HUES48 (cell line): ENCODE data around the gene HEG1.

Source experiments
- H3K27ac ChIP-seq: one replicate; pipeline ENCODE4 v1.7.0; 2013; ENCODE audit warnings: low read depth, low read length, inconsistent platforms
- H3K27me3 ChIP-seq: 2 replicates; pipeline ENCODE4 v1.6.1; 2013; ENCODE audit warnings: mild to moderate bottlenecking, low read length; ENCODE audit not compliant: control insufficient read depth, insufficient read depth
- H3K36me3 ChIP-seq: 2 replicates; pipeline ENCODE4 v1.6.1; 2013; ENCODE audit warnings: low read length; ENCODE audit not compliant: control insufficient read depth, insufficient read depth
- H3K4me1 ChIP-seq: 2 replicates; pipeline ENCODE4 v1.6.1; 2013; ENCODE audit warnings: mild to moderate bottlenecking, low read length; ENCODE audit not compliant: control insufficient read depth, insufficient read depth
- H3K4me3 ChIP-seq: 2 replicates; pipeline ENCODE4 v1.5.1; 2013; ENCODE audit warnings: mild to moderate bottlenecking, low read depth, low read length
- H3K9ac ChIP-seq: 2 replicates; pipeline ENCODE4 v1.6.1; 2013; ENCODE audit warnings: mild to moderate bottlenecking, low read depth, low read length, moderate library complexity
- H3K9me3 ChIP-seq: 2 replicates; pipeline ENCODE4 v1.6.1; 2013; ENCODE audit warnings: low read length; ENCODE audit not compliant: control insufficient read depth, insufficient read depth

The HEG1 gene

DNA sequence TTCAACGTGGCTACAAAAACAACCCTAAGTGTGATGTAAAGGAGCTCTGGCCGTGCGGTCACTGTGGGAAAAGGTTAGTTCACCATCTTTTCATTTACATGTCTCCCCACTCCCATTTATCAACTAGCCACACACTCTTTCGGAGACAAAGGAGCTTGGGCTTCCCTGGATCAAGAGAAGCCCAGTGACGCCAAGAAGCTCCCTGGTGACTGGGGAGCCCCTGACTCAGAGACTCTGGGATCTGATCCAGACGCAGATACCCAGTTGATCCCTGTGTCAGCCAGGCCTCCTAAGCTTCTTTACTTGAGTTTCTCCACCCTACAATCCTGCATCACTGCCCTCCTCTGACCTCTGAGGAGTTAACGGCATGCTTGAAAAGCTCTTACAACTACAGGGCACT lies 43.9 kb downstream of the HEG1 start:
- Histone ChIP-seq H3K9ac (no peak overlapping the region), H3K4me1 (no peaks in the 10 kb centered on the region), H3K27me3 (no peaks in the 10 kb centered on the region), H3K9me3 (no peaks in the 10 kb centered on the region), H3K4me3 (no peak overlapping the region), H3K36me3 (peaks cover 64% of the 10 kb centered on the region), H3K27ac (no peak overlapping the region)

DNA sequence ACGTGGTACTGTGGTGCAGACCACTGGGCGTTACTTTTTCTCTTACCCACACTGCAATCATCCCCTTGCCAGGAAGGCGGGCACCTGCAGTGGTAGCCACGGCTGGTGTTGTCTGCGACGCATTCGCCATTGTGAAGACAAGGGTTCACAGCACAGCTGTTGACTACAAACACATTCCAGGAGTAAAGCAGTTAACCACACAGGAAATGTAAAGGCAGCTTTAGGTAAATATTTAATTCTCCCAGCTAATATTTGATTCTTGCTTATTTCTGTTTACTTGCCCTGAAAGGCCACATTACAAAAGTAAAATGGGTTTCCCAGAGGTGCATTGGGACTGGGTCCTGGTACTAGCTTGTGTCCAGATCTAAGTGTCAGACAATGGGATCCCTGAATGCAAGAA lies 45.4 kb downstream of the HEG1 start:
- no peak overlapping the region for H3K27ac ChIP-seq

DNA sequence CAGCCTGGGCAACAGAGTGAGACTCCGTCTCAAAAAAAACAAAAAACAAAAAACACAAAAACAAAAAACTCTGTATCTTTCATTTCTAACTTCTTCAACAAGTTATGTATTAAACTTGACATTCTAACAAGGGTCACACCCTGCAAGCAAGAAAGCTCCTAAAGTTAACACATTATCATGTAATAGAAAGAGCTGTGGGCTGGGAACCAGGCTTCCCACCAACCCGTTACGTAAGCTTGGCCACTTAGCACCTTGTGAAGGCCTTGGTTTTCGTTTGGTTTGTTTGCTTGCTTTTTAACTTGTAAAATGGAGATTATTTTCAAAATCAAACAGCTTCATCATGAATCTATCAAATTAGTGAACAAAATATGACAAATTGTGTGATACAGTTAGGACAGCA lies 47.0 kb downstream of the HEG1 start:
- Histone ChIP-seq H3K9ac (no peak overlapping the region), H3K36me3 (peaks cover 69% of the 10 kb centered on the region), H3K4me3 (no peak overlapping the region), H3K4me1 (peaks cover 4% of the 10 kb centered on the region; the same call in 1 of the 2 replicates), H3K27ac (no peak overlapping the region), H3K9me3 (no peaks in the 10 kb centered on the region), H3K27me3 (no peaks in the 10 kb centered on the region)

More for the DNA sequence above, 45.4 kb downstream of the HEG1 start:
- Histone ChIP-seq H3K27me3 (no peaks in the 10 kb centered on the region), H3K4me3 (no peak overlapping the region), H3K4me1 (peaks cover 4% of the 10 kb centered on the region; the same call in 1 of the 2 replicates), H3K9ac (no peak overlapping the region), H3K36me3 (peaks cover 65% of the 10 kb centered on the region), H3K9me3 (no peaks in the 10 kb centered on the region)

DNA sequence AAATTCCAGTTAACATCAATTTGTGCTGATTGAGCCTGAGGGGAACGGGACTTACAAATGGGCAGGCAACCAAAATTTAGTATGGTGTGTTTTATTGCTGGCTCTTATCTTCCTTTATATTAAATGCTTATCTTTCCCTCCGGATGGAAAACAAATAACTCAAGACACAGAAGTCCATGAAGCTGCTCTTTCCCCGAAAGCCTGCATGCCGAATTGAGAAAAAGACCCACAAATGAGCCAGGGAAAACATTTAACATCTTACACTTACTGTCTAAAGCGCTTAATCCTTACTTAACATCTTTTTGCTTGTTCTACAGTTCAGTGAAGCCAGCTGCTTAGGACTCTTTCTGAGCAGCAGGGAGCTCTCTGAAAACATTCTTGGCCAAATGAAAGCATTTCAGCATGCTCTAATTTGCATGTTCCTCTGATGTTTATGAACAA lies 49.5 kb downstream of the HEG1 start:
- H3K4me3 ChIP-seq: no peak overlapping the region
- H3K9me3 ChIP-seq: no peaks in the 10 kb centered on the region
- peak overlapping the region; percentile 6 for H3K27ac ChIP-seq
- H3K27me3 ChIP-seq: no peaks in the 10 kb centered on the region
- peaks cover 66% of the 10 kb centered on the region for H3K36me3 ChIP-seq
- H3K9ac ChIP-seq: no peak overlapping the region
- peaks cover 4% of the 10 kb centered on the region; the same call in 1 of the 2 replicates for H3K4me1 ChIP-seq

- no peak overlapping the region for H3K9ac ChIP-seq
- H3K27ac ChIP-seq: no peak overlapping the region
- H3K9me3 ChIP-seq: no peaks in the 10 kb centered on the region
- H3K4me1 ChIP-seq: peaks cover 6% of the 10 kb centered on the region
- H3K36me3 ChIP-seq: peaks cover 70% of the 10 kb centered on the region
- no peaks in the 10 kb centered on the region for H3K27me3 ChIP-seq
- no peak overlapping the region for H3K4me3 ChIP-seq
Observed at GRCh38 chr3:125005676-125006075, 50.1 kb downstream of the HEG1 start.

- Histone ChIP-seq H3K36me3 (peaks cover 66% of the 10 kb centered on the region), H3K27ac (no peak overlapping the region), H3K9me3 (no peaks in the 10 kb centered on the region), H3K27me3 (no peaks in the 10 kb centered on the region), H3K4me1 (peaks cover 9% of the 10 kb centered on the region), H3K4me3 (no peak overlapping the region), H3K9ac (no peak overlapping the region)
Observed at GRCh38 chr3:125005222-125005621, 50.6 kb downstream of the HEG1 start.

GRCh38 chr3:125003859-125004595 lies 51.8 kb downstream of the HEG1 start:
- no peak overlapping the region for H3K27ac ChIP-seq
- H3K4me3 ChIP-seq: no peak overlapping the region
- H3K9me3 ChIP-seq: no peaks in the 10 kb centered on the region
- peaks cover 54% of the 10 kb centered on the region for H3K36me3 ChIP-seq
- no peak overlapping the region for H3K9ac ChIP-seq
- H3K27me3 ChIP-seq: no peaks in the 10 kb centered on the region
- peaks cover 17% of the 10 kb centered on the region for H3K4me1 ChIP-seq

DNA sequence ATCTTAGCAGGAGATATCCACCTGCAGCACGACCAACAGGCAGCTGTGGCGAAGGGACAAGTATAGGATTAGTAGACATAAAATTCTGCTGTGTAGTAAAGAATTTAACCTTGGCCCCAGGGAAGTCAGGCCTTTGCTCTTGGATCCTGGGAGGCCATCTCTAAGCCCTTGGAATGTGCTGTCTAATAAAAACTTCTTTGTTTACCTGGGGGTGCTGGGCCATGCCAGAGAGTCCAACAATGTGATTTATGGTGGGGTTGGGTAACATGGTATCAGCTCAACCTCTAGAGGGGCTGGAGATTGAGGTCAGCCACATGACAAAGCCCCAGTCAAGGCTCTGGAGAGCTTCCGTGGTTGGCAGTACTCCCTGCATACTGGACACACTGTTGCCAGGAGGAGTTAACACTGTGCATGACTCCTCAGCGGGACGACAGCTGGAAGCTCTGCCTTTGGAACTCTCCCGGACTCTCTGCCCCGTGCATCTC lies 52.4 kb downstream of the HEG1 start:
- H3K27ac ChIP-seq: no peak overlapping the region
- no peaks in the 10 kb centered on the region for H3K27me3 ChIP-seq
- H3K4me3 ChIP-seq: no peak overlapping the region
- no peak overlapping the region for H3K9ac ChIP-seq
- no peaks in the 10 kb centered on the region for H3K9me3 ChIP-seq
- peaks cover 51% of the 10 kb centered on the region for H3K36me3 ChIP-seq
- H3K4me1 ChIP-seq: peaks cover 17% of the 10 kb centered on the region

- peaks cover 48% of the 10 kb centered on the region for H3K36me3 ChIP-seq
- H3K27ac ChIP-seq: no peak overlapping the region
- no peak overlapping the region for H3K4me3 ChIP-seq
- no peaks in the 10 kb centered on the region for H3K27me3 ChIP-seq
- peaks cover 17% of the 10 kb centered on the region for H3K4me1 ChIP-seq
- no peak overlapping the region for H3K9ac ChIP-seq
- no peaks in the 10 kb centered on the region for H3K9me3 ChIP-seq
Observed at GRCh38 chr3:125002414-125003368, 53.1 kb downstream of the HEG1 start.

- Histone ChIP-seq H3K4me1 (peaks cover 17% of the 10 kb centered on the region), H3K9me3 (no peaks in the 10 kb centered on the region), H3K9ac (no peak overlapping the region), H3K36me3 (peaks cover 51% of the 10 kb centered on the region), H3K27me3 (no peaks in the 10 kb centered on the region), H3K27ac (no peak overlapping the region), H3K4me3 (no peak overlapping the region)
Observed at GRCh38 chr3:125001557-125002413, 54.0 kb downstream of the HEG1 start.
